Lower leg skin (tissue), 4 donors: Measurements from ENCODE around the gene MDC1. TPM values are rescaled to one million over a fixed set of nuclear protein-coding genes. Genes with fewer than 3 reads are reported as not detected.
"Not testable (repeated sequence)": the region's sequence is repeated elsewhere in the genome, so short reads cannot be mapped to it uniquely, and the experiment has no call there.

Source experiments
- DNase-seq, 2 donors: peaks; one replicate each; pipeline ENCODE4 v3.0.0-alpha.2; 2019; ENCODE audit warnings: low spot score in 2 of 2
- H3K4me3 ChIP-seq: fragments of 200-600 bp; sonication (generic); 2 replicates; pipeline ENCODE4 v1.5.1; 2017; ENCODE audit warnings: mild to moderate bottlenecking, low read depth; ENCODE audit not compliant: poor library complexity, severe bottlenecking
- CTCF ChIP-seq, 3 donors: fragments of 450-650 bp; IDR thresholded peaks; one replicate each; pipeline ENCODE4 v1.5.1; 2016; ENCODE audit warnings: antibody characterized with exemption in 3 of 3, mild to moderate bottlenecking in 3 of 3, moderate library complexity in 2 of 3
- POLR2A ChIP-seq, 2 donors: fragments of 450-650 bp; IDR thresholded peaks; one replicate each; pipeline ENCODE4 v1.6.1; 2016 to 2017; ENCODE audit warnings: antibody characterized with exemption in 2 of 2, mild to moderate bottlenecking in 1 of 2, moderate library complexity in 1 of 2
- WGBS, 2 donors: methylation state at CpG; one replicate each; pipeline ENCODE4 v1.1.5; 2018; 5-methylcytosine and 5-hydroxymethylcytosine counted together
- intact Hi-C: fragments of 100-400 bp; cut with DNase I; formaldehyde crosslinking; loops from one replicate; pipeline ENCODE4 v1.15.0; 2023; ENCODE audit warnings: low total_unique reads
- total RNA-seq, 4 donors: library from RNA; depleted of rRNA; stranded (reverse); fragments of >200 nt; gene quantifications; one replicate each; pipeline ENCODE4 v1.1.0, GENCODE V29; 2016

Gene MDC1
- total RNA-seq, 4 donors from 2014 or later = 9.7 to 21.4 (median 9.8) TPM

- intact Hi-C loops = no loop called here
These were observed 40.3 kb downstream of the MDC1 start for GRCh38 chr6:30676660-30677285.

DNA sequence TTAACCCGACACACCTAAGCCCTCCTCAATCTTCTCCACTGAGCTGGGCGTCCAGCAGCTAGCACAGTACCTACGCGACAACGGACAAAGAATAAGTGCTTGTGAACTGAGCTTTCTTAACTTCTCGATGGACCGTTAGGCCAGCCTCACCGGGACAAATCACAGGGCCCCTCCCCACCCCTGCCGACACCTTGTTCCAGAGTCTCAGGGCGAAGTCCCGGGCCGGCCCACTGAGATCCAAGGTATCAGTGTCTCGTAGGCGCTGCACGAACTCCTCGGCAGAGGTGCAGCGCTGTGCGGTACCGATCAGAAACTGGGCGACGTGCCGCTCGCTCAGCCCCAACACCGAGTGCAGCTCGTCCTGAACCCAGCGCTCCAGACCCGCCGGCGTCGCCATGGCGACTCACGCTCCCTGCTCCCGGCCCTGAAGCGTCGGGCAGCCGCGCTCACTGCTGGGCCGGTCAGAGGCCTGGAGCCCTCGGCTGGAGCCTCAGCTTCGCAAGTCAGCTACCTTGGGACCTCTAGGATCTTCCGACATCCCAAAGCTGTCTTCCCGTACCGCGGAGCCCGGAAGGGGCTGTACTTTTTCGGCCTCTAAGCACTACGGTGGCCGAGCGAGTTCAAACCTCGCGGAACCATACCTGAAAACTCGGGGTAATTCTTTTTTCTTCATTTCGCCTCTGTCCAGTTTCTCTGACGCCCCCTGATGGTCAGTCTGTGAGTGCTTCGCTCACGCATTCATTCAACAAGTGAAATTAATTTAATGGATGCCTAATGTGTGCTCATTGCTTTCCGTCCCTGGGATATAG lies 44.4 kb downstream of the MDC1 start, which contains the start of gene DHX16:
Gene DHX16, minus strand, starts transcription at position 562 of the 809 bp plus-strand sequence. Its CDS starts 165 bp downstream, at position 397.
- 1% methylated on average over 50 to 53 of the region's 57 CpGs for WGBS, 2 donors
- peak within 1 kb of the TSS; percentile 88 for H3K4me3 ChIP-seq
- TF ChIP-seq POLR2A (IDR thresholded peaks at IDR 0.05) (no peak), CTCF (IDR thresholded peaks at IDR 0.05) (peak in 1 of 3 donors; percentile 39)
- intact Hi-C loops = no loop called here
- peak; percentile 95 to 99 for DNase-seq

More at GRCh38 chr6:30676660-30677285, 40.3 kb downstream of the MDC1 start:
- no peak for DNase-seq
- WGBS, 2 donors = 70 to 73% methylated on average over 10 of the region's 10 CpGs
- no peak for TF ChIP-seq POLR2A (IDR thresholded peaks at IDR 0.05)
- no peak for TF ChIP-seq CTCF (IDR thresholded peaks at IDR 0.05)
- no peak overlapping the region for H3K4me3 ChIP-seq

- intact Hi-C loops = no loop called here
- TF ChIP-seq POLR2A (IDR thresholded peaks at IDR 0.05) = no peak
- no peak for TF ChIP-seq CTCF (IDR thresholded peaks at IDR 0.05)
- WGBS, 2 donors = 86 to 88% methylated on average over 27 of the region's 27 CpGs
- DNase-seq = no peak
- no peak overlapping the region for H3K4me3 ChIP-seq
These were observed 46.1 kb downstream of the MDC1 start for GRCh38 chr6:30670760-30671527.

DNA sequence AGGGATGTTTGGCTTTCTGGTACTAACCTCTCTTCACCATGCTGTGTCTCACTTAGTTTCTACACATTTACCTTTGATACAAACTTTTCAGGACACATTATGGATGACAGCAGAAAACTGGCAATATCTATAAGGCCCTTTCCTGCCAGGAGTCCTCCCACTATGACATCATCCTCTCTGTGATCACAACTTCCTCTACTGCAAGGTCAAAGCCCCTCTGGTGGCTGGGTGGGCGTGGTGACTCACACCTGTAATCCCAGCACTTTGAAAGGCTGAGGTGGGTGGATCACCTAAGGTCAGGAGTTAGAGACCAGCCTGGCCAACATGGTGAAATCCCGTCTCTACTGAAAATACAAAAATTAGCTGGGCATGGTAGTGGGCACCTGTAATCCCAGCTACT lies 50.8 kb downstream of the MDC1 start:
- intact Hi-C loops, H3K4me3 ChIP-seq, DNase-seq: not testable (repeated sequence)
- WGBS, 2 donors = 70 to 76% methylated on average over 2 of the region's 2 CpGs

- intact Hi-C loops = no loop called here
- no peak for DNase-seq
- no peak for TF ChIP-seq CTCF (IDR thresholded peaks at IDR 0.05)
- TF ChIP-seq POLR2A (IDR thresholded peaks at IDR 0.05) = no peak
- WGBS, 2 donors = 93 to 95% methylated on average over 34 of the region's 34 CpGs
- no peak overlapping the region for H3K4me3 ChIP-seq
These were observed 51.9 kb downstream of the MDC1 start for GRCh38 chr6:30664994-30665767.

GRCh38 chr6:30657922-30658321 lies 59.2 kb downstream of the MDC1 start:
- intact Hi-C loops, H3K4me3 ChIP-seq, DNase-seq: not testable (repeated sequence)
- WGBS, 2 donors = 96 to 97% methylated on average over 5 of the region's 5 CpGs
